GM23248 (cell line): ENCODE results near the gene TSPEAR.

Source experiments
- EZH2 ChIP-seq: fragments of 200-600 bp; sonication (generic); IDR thresholded peaks from 2 replicates; pipeline ENCODE4 v1.6.1; 2018; ENCODE audit warnings: antibody characterized with exemption, mild to moderate bottlenecking; ENCODE audit not compliant: insufficient read depth, poor library complexity, severe bottlenecking
- EZH2phosphoT487 ChIP-seq: fragments of 200-600 bp; sonication (generic); IDR thresholded peaks from 2 replicates; pipeline ENCODE4 v1.6.1; 2018; ENCODE audit warnings: antibody characterized with exemption, moderate library complexity, mild to moderate bottlenecking, low read depth; ENCODE audit not compliant: insufficient read depth

DNA sequence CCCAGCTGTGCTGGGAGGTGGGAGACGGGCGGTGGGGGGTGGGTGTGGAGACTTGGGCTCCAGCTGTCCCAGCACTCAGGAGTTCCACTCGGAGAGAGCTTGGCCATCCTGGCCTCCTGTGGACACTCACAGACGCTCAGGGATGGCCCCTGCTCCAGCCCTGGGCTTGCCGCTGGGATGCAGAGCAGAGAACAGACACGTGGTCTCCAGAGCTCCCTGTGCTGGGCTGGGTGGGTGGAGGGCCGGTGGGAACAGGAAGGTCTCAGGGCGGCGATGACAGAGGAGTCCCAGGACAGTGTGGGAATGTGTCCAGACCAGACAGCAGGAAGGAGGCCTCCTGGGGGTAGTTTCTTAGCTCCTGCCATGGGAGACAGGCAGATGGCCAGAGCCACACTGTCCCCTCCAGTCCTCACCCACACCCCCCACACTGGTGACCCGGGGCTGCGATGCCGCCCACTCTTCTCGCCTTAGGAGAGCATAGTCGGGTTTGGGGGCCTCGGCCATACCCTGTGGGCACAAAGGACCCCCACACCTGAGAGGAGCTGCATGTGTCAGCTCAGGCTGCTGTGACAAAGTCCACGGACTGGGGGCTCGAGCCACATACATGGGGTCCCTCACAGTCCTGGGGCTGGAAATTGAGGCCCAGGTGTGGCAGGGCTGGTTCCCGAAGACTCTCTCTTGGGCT, 82.5 kb downstream of the TSPEAR start:
- no peak for TF ChIP-seq EZH2
- TF ChIP-seq EZH2phosphoT487 = no peak
